ENCODE measurements around the gene CAV3. TPM values are rescaled to one million over a fixed set of nuclear protein-coding genes. Genes with fewer than 3 reads are reported as not detected.
"Not testable (repeated sequence)": the region's sequence is repeated elsewhere in the genome, so short reads cannot be mapped to it uniquely, and the experiment has no call there.

The CAV3 gene
- polyA plus RNA-seq (2013, experiment 1 of 2) = not detected
- polyA plus RNA-seq (2013, experiment 2 of 2) = not detected

GRCh38 chr3:8733332-8734094 is at the start of gene CAV3:
CAV3 (plus strand) TSS chr3:8733802; CDS start chr3:8733877, 75 bp downstream.
- H3K4me1 ChIP-seq (ENCODE audit: control insufficient read depth, insufficient read depth, low read length, poor library complexity, severe bottlenecking) = peaks cover 7% of the 10 kb centered on the region
- WGBS, 2 experiments (ENCODE audit: insufficient coverage in 2 of 2) = 91 to 93% methylated on average over 21 to 23 of the region's 23 CpGs
- no peak within 1 kb of the TSS for H3K4me3 ChIP-seq (ENCODE audit: extremely low read depth, insufficient read depth, low read length, poor library complexity, severe bottlenecking)
- H3K27ac ChIP-seq (ENCODE audit: low read depth, low read length, severe bottlenecking) = no peak within 1 kb of the TSS
- H3K9me3 ChIP-seq (ENCODE audit: control insufficient read depth, low read length) = no peaks in the 10 kb centered on the region
- no peaks in the 10 kb centered on the region for H3K36me3 ChIP-seq (ENCODE audit: control insufficient read depth, insufficient read depth, low read length)

GRCh38 chr3:8684992-8685391 is 48.6 kb upstream of the CAV3 start:
- not testable (repeated sequence) for H3K4me3 ChIP-seq (ENCODE audit: extremely low read depth, insufficient read depth, low read length, poor library complexity, severe bottlenecking); H3K9me3 ChIP-seq (ENCODE audit: control insufficient read depth, low read length); H3K36me3 ChIP-seq (ENCODE audit: control insufficient read depth, insufficient read depth, low read length); H3K4me1 ChIP-seq (ENCODE audit: control insufficient read depth, insufficient read depth, low read length, poor library complexity, severe bottlenecking); H3K27ac ChIP-seq (ENCODE audit: low read depth, low read length, severe bottlenecking)
- WGBS, 2 experiments (ENCODE audit: insufficient coverage in 2 of 2) = 50% methylated on average over 1 of the region's 6 CpGs; no CpG with 5 or more reads in 1 of the 2 experiments

GRCh38 chr3:8691295-8691694 is 42.3 kb upstream of the CAV3 start:
- not testable (repeated sequence) for H3K36me3 ChIP-seq (ENCODE audit: control insufficient read depth, insufficient read depth, low read length); H3K4me1 ChIP-seq (ENCODE audit: control insufficient read depth, insufficient read depth, low read length, poor library complexity, severe bottlenecking); H3K9me3 ChIP-seq (ENCODE audit: control insufficient read depth, low read length); H3K27ac ChIP-seq (ENCODE audit: low read depth, low read length, severe bottlenecking); H3K4me3 ChIP-seq (ENCODE audit: extremely low read depth, insufficient read depth, low read length, poor library complexity, severe bottlenecking)
- 100% methylated on average over 2 of the region's 9 CpGs for WGBS, 2 experiments (ENCODE audit: insufficient coverage in 2 of 2)

GRCh38 chr3:8702560-8702959 is 31.0 kb upstream of the CAV3 start:
- Histone ChIP-seq H3K4me3 (ENCODE audit: extremely low read depth, insufficient read depth, low read length, poor library complexity, severe bottlenecking) (no peak overlapping the region), H3K4me1 (ENCODE audit: control insufficient read depth, insufficient read depth, low read length, poor library complexity, severe bottlenecking) (no peaks in the 10 kb centered on the region), H3K9me3 (ENCODE audit: control insufficient read depth, low read length) (peaks cover 11% of the 10 kb centered on the region), H3K36me3 (ENCODE audit: control insufficient read depth, insufficient read depth, low read length) (no peaks in the 10 kb centered on the region), H3K27ac (ENCODE audit: low read depth, low read length, severe bottlenecking) (no peak overlapping the region)
- 0 to 10% methylated on average over 1 to 2 of the region's 3 CpGs for WGBS, 2 experiments (ENCODE audit: insufficient coverage in 2 of 2)

GRCh38 chr3:8705575-8705974 is 28.0 kb upstream of the CAV3 start:
- 63 to 67% methylated on average over 1 to 2 of the region's 3 CpGs for WGBS, 2 experiments (ENCODE audit: insufficient coverage in 2 of 2)

GRCh38 chr3:8709287-8709686 is 24.3 kb upstream of the CAV3 start:
- Histone ChIP-seq H3K9me3 (ENCODE audit: control insufficient read depth, low read length) (peaks cover 11% of the 10 kb centered on the region), H3K4me1 (ENCODE audit: control insufficient read depth, insufficient read depth, low read length, poor library complexity, severe bottlenecking) (no peaks in the 10 kb centered on the region), H3K27ac (ENCODE audit: low read depth, low read length, severe bottlenecking) (no peak overlapping the region), H3K36me3 (ENCODE audit: control insufficient read depth, insufficient read depth, low read length) (no peaks in the 10 kb centered on the region), H3K4me3 (ENCODE audit: extremely low read depth, insufficient read depth, low read length, poor library complexity, severe bottlenecking) (no peak overlapping the region)
- WGBS, 2 experiments (ENCODE audit: insufficient coverage in 2 of 2) = 69 to 70% methylated on average over 4 of the region's 5 CpGs

More at GRCh38 chr3:8705575-8705974, 28.0 kb upstream of the CAV3 start:
- Histone ChIP-seq H3K27ac (ENCODE audit: low read depth, low read length, severe bottlenecking) (no peak overlapping the region), H3K36me3 (ENCODE audit: control insufficient read depth, insufficient read depth, low read length) (no peaks in the 10 kb centered on the region), H3K4me3 (ENCODE audit: extremely low read depth, insufficient read depth, low read length, poor library complexity, severe bottlenecking) (no peak overlapping the region), H3K9me3 (ENCODE audit: control insufficient read depth, low read length) (peaks cover 11% of the 10 kb centered on the region), H3K4me1 (ENCODE audit: control insufficient read depth, insufficient read depth, low read length, poor library complexity, severe bottlenecking) (no peaks in the 10 kb centered on the region)

GRCh38 chr3:8709801-8710507 is 23.6 kb upstream of the CAV3 start:
- peaks cover 11% of the 10 kb centered on the region for H3K9me3 ChIP-seq (ENCODE audit: control insufficient read depth, low read length)

GRCh38 chr3:8712045-8712907 is 21.3 kb upstream of the CAV3 start:
- Histone ChIP-seq H3K9me3 (ENCODE audit: control insufficient read depth, low read length) (no peaks in the 10 kb centered on the region), H3K4me3 (ENCODE audit: extremely low read depth, insufficient read depth, low read length, poor library complexity, severe bottlenecking) (no peak overlapping the region), H3K36me3 (ENCODE audit: control insufficient read depth, insufficient read depth, low read length) (no peaks in the 10 kb centered on the region), H3K27ac (ENCODE audit: low read depth, low read length, severe bottlenecking) (no peak overlapping the region), H3K4me1 (ENCODE audit: control insufficient read depth, insufficient read depth, low read length, poor library complexity, severe bottlenecking) (no peaks in the 10 kb centered on the region)
- 65 to 92% methylated on average over 5 to 7 of the region's 9 CpGs for WGBS, 2 experiments (ENCODE audit: insufficient coverage in 2 of 2)

More at GRCh38 chr3:8709801-8710507, 23.6 kb upstream of the CAV3 start:
- Histone ChIP-seq H3K36me3 (ENCODE audit: control insufficient read depth, insufficient read depth, low read length) (no peaks in the 10 kb centered on the region), H3K4me1 (ENCODE audit: control insufficient read depth, insufficient read depth, low read length, poor library complexity, severe bottlenecking) (no peaks in the 10 kb centered on the region), H3K4me3 (ENCODE audit: extremely low read depth, insufficient read depth, low read length, poor library complexity, severe bottlenecking) (no peak overlapping the region), H3K27ac (ENCODE audit: low read depth, low read length, severe bottlenecking) (no peak overlapping the region)
- 72 to 79% methylated on average over 3 to 4 of the region's 8 CpGs for whole genome bisulfite sequencing, 2 experiments (ENCODE audit: insufficient coverage in 2 of 2)

- Histone ChIP-seq H3K4me3 (ENCODE audit: extremely low read depth, insufficient read depth, low read length, poor library complexity, severe bottlenecking) (no peak overlapping the region), H3K36me3 (ENCODE audit: control insufficient read depth, insufficient read depth, low read length) (no peaks in the 10 kb centered on the region), H3K27ac (ENCODE audit: low read depth, low read length, severe bottlenecking) (no peak overlapping the region), H3K9me3 (ENCODE audit: control insufficient read depth, low read length) (no peaks in the 10 kb centered on the region), H3K4me1 (ENCODE audit: control insufficient read depth, insufficient read depth, low read length, poor library complexity, severe bottlenecking) (no peaks in the 10 kb centered on the region)
- 88 to 90% methylated on average over 2 of the region's 2 CpGs for WGBS, 2 experiments (ENCODE audit: insufficient coverage in 2 of 2)
These were observed 20.7 kb upstream of the CAV3 start for GRCh38 chr3:8712908-8713255.

GRCh38 chr3:8713901-8714759 is 19.5 kb upstream of the CAV3 start:
- Histone ChIP-seq H3K36me3 (ENCODE audit: control insufficient read depth, insufficient read depth, low read length) (no peaks in the 10 kb centered on the region), H3K9me3 (ENCODE audit: control insufficient read depth, low read length) (no peaks in the 10 kb centered on the region), H3K27ac (ENCODE audit: low read depth, low read length, severe bottlenecking) (no peak overlapping the region), H3K4me1 (ENCODE audit: control insufficient read depth, insufficient read depth, low read length, poor library complexity, severe bottlenecking) (no peaks in the 10 kb centered on the region), H3K4me3 (ENCODE audit: extremely low read depth, insufficient read depth, low read length, poor library complexity, severe bottlenecking) (no peak overlapping the region)
- 70 to 84% methylated on average over 6 of the region's 14 CpGs for WGBS, 2 experiments (ENCODE audit: insufficient coverage in 2 of 2)
